Activated T-cell treated with anti-CD3 and anti-CD28 coated beads for 24 hours (primary cell): ENCODE data around the gene AK1.

Experiments used
- DNase-seq: peaks from one replicate; pipeline ENCODE4 v3.0.0-alpha.2; 2020; ENCODE audit warnings: low read depth

Gene AK1

GRCh38 chr9:127908660-127908926 lies 31.1 kb upstream of the AK1 start:
- no peak for DNase-seq

GRCh38 chr9:127907867-127908659 lies 30.6 kb upstream of the AK1 start:
- no peak for DNase-seq

- DNase-seq, result no peak
These were observed 28.3 kb upstream of the AK1 start for GRCh38 chr9:127905788-127906191.

GRCh38 chr9:127905004-127905728 lies 27.7 kb upstream of the AK1 start:
- DNase-seq, result no peak

GRCh38 chr9:127904561-127905003 lies 27.1 kb upstream of the AK1 start:
- DNase-seq, result no peak

GRCh38 chr9:127903557-127904475 lies 26.3 kb upstream of the AK1 start:
- peak; percentile 72 for DNase-seq

GRCh38 chr9:127899128-127899943 lies 21.9 kb upstream of the AK1 start, which contains the start of gene ST6GALNAC6:
Gene ST6GALNAC6 (minus strand): TSS chr9:127899603. CDS start chr9:127897981, 1,622 bp downstream.
- peak; percentile 64 for DNase-seq

- no peak for DNase-seq
These were observed 21.1 kb upstream of the AK1 start for GRCh38 chr9:127898433-127899127.

GRCh38 chr9:127897193-127897692 lies 19.8 kb upstream of the AK1 start:
- DNase-seq, result no peak

GRCh38 chr9:127896395-127897192 lies 19.1 kb upstream of the AK1 start:
- no peak for DNase-seq

GRCh38 chr9:127895811-127896210 lies 18.3 kb upstream of the AK1 start:
- DNase-seq, result no peak

- DNase-seq, result no peak
These were observed 15.9 kb upstream of the AK1 start for GRCh38 chr9:127893392-127893791.

- no peak for DNase-seq
These were observed 15.4 kb upstream of the AK1 start for GRCh38 chr9:127892831-127893230.

- no peak for DNase-seq
These were observed 12.6 kb upstream of the AK1 start for GRCh38 chr9:127890053-127890452.

GRCh38 chr9:127887792-127888191 lies 10.3 kb upstream of the AK1 start:
- DNase-seq, result no peak

GRCh38 chr9:127886401-127886972 lies 9.0 kb upstream of the AK1 start:
- DNase-seq, result no peak

- no peak for DNase-seq
These were observed 8.2 kb upstream of the AK1 start for GRCh38 chr9:127885508-127886281.

- no peak for DNase-seq
These were observed 7.6 kb upstream of the AK1 start for GRCh38 chr9:127884976-127885490.
